Adrenal gland (tissue), 5 donors: ENCODE measurements around the gene DIAPH2.

ENCODE experiments used
- POLR2A ChIP-seq, 2 donors: fragments of 450-650 bp; IDR thresholded peaks; one replicate each; pipeline ENCODE4 v1.6.1; 2017; ENCODE audit warnings: antibody characterized with exemption in 2 of 2, mild to moderate bottlenecking in 2 of 2, moderate library complexity in 1 of 2
- TF ChIP-seq, protein P1 (sequence below), 6 experiments: fragments of 450-650 bp in 4 of 6; fragments of 200-600 bp in 2 of 6; sonication (generic) in 1 of 6; IDR thresholded peaks; 1 replicate in 5 of 6; 2 replicates in 1 of 6; pipeline versions ENCODE4 v1.5.1 to v1.8.0; 2016 to 2021; ENCODE audit warnings: antibody characterized with exemption in 6 of 6, mild to moderate bottlenecking in 2 of 6, moderate library complexity in 1 of 6
- donor health status: DM: no; HTN: no; CAD: no.

DNA sequence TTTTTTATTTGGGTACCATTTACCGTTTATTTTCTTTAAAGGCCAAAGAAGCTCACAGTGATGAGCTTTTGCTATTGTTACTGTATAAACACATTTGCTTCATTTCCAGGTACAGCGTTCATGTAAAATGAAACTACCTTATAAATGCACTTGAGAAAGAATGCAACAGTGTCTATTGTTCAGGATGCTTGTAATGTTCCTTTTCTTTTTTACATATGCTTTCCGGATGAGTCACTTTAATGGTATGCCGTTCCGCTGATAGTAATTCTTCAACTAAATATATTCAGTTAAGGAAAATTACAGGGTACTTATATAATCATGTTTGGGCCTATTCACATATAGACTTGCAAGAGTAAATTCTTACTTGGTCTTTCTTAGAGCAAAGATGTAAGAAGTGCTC is 554.0 kb downstream of the DIAPH2 start:
- TF ChIP-seq, protein P1, sequence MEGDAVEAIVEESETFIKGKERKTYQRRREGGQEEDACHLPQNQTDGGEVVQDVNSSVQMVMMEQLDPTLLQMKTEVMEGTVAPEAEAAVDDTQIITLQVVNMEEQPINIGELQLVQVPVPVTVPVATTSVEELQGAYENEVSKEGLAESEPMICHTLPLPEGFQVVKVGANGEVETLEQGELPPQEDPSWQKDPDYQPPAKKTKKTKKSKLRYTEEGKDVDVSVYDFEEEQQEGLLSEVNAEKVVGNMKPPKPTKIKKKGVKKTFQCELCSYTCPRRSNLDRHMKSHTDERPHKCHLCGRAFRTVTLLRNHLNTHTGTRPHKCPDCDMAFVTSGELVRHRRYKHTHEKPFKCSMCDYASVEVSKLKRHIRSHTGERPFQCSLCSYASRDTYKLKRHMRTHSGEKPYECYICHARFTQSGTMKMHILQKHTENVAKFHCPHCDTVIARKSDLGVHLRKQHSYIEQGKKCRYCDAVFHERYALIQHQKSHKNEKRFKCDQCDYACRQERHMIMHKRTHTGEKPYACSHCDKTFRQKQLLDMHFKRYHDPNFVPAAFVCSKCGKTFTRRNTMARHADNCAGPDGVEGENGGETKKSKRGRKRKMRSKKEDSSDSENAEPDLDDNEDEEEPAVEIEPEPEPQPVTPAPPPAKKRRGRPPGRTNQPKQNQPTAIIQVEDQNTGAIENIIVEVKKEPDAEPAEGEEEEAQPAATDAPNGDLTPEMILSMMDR (IDR thresholded peaks at IDR 0.05): no peak
- TF ChIP-seq POLR2A (IDR thresholded peaks at IDR 0.05): no peak
